ENCODE data around the gene FMN2.

DNA sequence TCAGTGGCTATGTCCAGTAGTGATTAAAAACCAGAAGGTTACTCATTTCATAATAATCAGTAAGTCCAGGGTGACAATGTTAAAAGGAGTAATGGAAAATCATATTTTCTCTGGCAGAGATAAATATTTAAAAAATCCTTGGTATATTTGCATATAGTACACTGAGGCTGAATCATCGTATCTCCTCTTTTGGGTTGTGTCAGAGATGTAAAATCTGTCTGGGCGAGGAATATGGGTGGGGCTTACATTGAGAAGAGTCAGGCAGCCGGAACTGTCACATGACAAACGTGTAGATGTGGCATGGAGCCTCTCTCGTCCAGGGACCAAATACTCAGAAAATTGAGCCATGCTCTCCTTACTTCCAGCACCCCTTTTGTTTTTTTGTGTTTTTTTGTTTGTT lies 120.9 kb downstream of the FMN2 start:
- TF ChIP-seq, protein P1, sequence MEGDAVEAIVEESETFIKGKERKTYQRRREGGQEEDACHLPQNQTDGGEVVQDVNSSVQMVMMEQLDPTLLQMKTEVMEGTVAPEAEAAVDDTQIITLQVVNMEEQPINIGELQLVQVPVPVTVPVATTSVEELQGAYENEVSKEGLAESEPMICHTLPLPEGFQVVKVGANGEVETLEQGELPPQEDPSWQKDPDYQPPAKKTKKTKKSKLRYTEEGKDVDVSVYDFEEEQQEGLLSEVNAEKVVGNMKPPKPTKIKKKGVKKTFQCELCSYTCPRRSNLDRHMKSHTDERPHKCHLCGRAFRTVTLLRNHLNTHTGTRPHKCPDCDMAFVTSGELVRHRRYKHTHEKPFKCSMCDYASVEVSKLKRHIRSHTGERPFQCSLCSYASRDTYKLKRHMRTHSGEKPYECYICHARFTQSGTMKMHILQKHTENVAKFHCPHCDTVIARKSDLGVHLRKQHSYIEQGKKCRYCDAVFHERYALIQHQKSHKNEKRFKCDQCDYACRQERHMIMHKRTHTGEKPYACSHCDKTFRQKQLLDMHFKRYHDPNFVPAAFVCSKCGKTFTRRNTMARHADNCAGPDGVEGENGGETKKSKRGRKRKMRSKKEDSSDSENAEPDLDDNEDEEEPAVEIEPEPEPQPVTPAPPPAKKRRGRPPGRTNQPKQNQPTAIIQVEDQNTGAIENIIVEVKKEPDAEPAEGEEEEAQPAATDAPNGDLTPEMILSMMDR (IDR thresholded peaks at IDR 0.05; ENCODE audit: low read depth, low read length, poor library complexity, severe bottlenecking): no peak
- no peak for TF ChIP-seq EZH2phosphoT487 (IDR thresholded peaks at IDR 0.05; ENCODE audit: borderline replicate concordance, low read length)

Data from DOHH2 (cell line).